Upper lobe of left lung (tissue), 6 donors: ENCODE measurements around the gene SLC6A18. TPM values are rescaled to one million over a fixed set of nuclear protein-coding genes. Genes with fewer than 3 reads are reported as not detected.

Source experiments
- ATAC-seq, 2 donors: fragments of 200-7000 bp; cut with Tn5 transposase; one replicate each; pipeline ENCODE4 v1.9.1; 2022; ENCODE audit warnings: mild to moderate bottlenecking in 2 of 2, moderate library complexity in 2 of 2; ENCODE audit not compliant: low FRiP score in 2 of 2
- DNase-seq, 2 donors: peaks; one replicate each; pipeline ENCODE4 v3.0.0-alpha.2; 2019 to 2020
- H3K27ac ChIP-seq, 4 donors: fragments of 200-600 bp; sonication (generic); one replicate each; pipeline ENCODE4 v1.5.1; 2016 to 2019
- H3K27me3 ChIP-seq, 4 donors: fragments of 200-600 bp; sonication (generic); one replicate each; pipeline ENCODE4 v1.5.1; 2017 to 2019
- H3K36me3 ChIP-seq, 4 donors: fragments of 200-600 bp; sonication (generic); one replicate each; pipeline ENCODE4 v1.5.1; 2016 to 2019
- H3K4me1 ChIP-seq, 4 donors: fragments of 200-600 bp; sonication (generic); one replicate each; pipeline ENCODE4 v1.5.1; 2018 to 2019
- H3K4me3 ChIP-seq, 4 donors: fragments of 200-600 bp; sonication (generic); one replicate each; pipeline ENCODE4 v1.5.1; 2017 to 2019; ENCODE audit warnings: mild to moderate bottlenecking in 2 of 4, moderate library complexity in 1 of 4
- H3K9me3 ChIP-seq, 4 donors: fragments of 200-600 bp; sonication (generic); one replicate each; pipeline ENCODE4 v1.5.1; 2018 to 2019
- EP300 ChIP-seq, 4 donors: sonication (generic); formaldehyde crosslinking; IDR thresholded peaks; one replicate each; pipeline ENCODE4 v1.5.1; 2017; ENCODE audit warnings: antibody characterized with exemption in 4 of 4, control low read depth in 2 of 4
- POLR2A ChIP-seq, 4 donors: fragments of 450-650 bp; IDR thresholded peaks; one replicate each; pipeline ENCODE4 v1.5.1; 2016 to 2017; ENCODE audit warnings: antibody characterized with exemption in 4 of 4, mild to moderate bottlenecking in 2 of 4
- POLR2AphosphoS5 ChIP-seq, 2 donors: sonication (generic); formaldehyde crosslinking; IDR thresholded peaks; one replicate each; pipeline ENCODE4 v1.5.1; 2017; ENCODE audit warnings: antibody characterized with exemption in 2 of 2
- WGBS, 2 donors: methylation state at CpG; one replicate each; pipeline ENCODE4 v1.1.5; 2017 to 2018; 5-methylcytosine and 5-hydroxymethylcytosine counted together
- total RNA-seq, 6 donors: library from RNA; depleted of rRNA in 4 of 6; stranded (reverse); fragments of >200 nt in 4 of 6; gene quantifications; one replicate each; pipeline versions ENCODE4 v1.1.0 to v1.2.1, GENCODE V29; 2016 to 2021
- TF ChIP-seq, protein P1 (sequence below), 6 experiments: fragments of 450-650 bp in 4 of 6; fragments of 200-600 bp in 2 of 6; sonication (generic) in 2 of 6; IDR thresholded peaks; one replicate each; pipeline ENCODE4 v1.5.1; 2016 to 2019; ENCODE audit warnings: antibody characterized with exemption in 6 of 6
- donor health status: DM: no; HTN: no; CAD: no; lungs with moderate emphysema.
- donor health status: DM: no; HTN: yes; CAD: no; lungs with severe emphysema.

Gene SLC6A18
- total RNA-seq, 6 donors from 2014 or later = not detected

DNA sequence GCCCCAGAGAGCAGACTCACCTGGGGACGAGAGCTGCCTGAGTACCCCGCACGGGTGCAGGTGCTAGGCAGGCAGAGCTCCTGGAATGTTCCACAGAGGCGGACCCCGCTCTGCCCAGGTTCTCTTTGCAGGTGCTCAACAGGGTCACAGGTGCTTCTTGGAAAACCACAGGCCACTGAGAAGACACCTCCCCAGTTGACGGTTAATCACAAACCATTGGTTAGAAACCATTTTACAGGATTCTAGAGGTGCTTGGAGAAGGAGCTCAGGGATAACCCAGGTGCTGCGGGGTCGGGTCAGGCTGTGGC is 41.1 kb upstream of the SLC6A18 start:
- 88% methylated on average over 8 of the region's 8 CpGs; no CpG with 5 or more reads in 1 of the 2 donors for WGBS, 2 donors

GRCh38 chr5:1184481-1184880 is 40.7 kb upstream of the SLC6A18 start:
- peak in 1 of 2 donors; percentile 41 for DNase-seq
- H3K9me3 ChIP-seq = no peaks in the 10 kb centered on the region

More for the DNA sequence above, 41.1 kb upstream of the SLC6A18 start:
- H3K27me3 ChIP-seq = no peaks in the 10 kb centered on the region
- H3K36me3 ChIP-seq = no peaks in the 10 kb centered on the region
- no peak overlapping the region for H3K4me3 ChIP-seq
- DNase-seq = no peak
- TF ChIP-seq POLR2A (IDR thresholded peaks at IDR 0.05) (no peak), POLR2AphosphoS5 (IDR thresholded peaks at IDR 0.05) (no peak), EP300 (IDR thresholded peaks at IDR 0.05) (no peak)
- TF ChIP-seq, protein P1, sequence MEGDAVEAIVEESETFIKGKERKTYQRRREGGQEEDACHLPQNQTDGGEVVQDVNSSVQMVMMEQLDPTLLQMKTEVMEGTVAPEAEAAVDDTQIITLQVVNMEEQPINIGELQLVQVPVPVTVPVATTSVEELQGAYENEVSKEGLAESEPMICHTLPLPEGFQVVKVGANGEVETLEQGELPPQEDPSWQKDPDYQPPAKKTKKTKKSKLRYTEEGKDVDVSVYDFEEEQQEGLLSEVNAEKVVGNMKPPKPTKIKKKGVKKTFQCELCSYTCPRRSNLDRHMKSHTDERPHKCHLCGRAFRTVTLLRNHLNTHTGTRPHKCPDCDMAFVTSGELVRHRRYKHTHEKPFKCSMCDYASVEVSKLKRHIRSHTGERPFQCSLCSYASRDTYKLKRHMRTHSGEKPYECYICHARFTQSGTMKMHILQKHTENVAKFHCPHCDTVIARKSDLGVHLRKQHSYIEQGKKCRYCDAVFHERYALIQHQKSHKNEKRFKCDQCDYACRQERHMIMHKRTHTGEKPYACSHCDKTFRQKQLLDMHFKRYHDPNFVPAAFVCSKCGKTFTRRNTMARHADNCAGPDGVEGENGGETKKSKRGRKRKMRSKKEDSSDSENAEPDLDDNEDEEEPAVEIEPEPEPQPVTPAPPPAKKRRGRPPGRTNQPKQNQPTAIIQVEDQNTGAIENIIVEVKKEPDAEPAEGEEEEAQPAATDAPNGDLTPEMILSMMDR (IDR thresholded peaks at IDR 0.05) = no peak
- H3K4me1 ChIP-seq = peaks cover 0 to 8% (median 6%) of the 10 kb centered on the region in 4 donors
- ATAC-seq = no peak
- no peak overlapping the region for H3K27ac ChIP-seq
- H3K9me3 ChIP-seq = no peaks in the 10 kb centered on the region

DNA sequence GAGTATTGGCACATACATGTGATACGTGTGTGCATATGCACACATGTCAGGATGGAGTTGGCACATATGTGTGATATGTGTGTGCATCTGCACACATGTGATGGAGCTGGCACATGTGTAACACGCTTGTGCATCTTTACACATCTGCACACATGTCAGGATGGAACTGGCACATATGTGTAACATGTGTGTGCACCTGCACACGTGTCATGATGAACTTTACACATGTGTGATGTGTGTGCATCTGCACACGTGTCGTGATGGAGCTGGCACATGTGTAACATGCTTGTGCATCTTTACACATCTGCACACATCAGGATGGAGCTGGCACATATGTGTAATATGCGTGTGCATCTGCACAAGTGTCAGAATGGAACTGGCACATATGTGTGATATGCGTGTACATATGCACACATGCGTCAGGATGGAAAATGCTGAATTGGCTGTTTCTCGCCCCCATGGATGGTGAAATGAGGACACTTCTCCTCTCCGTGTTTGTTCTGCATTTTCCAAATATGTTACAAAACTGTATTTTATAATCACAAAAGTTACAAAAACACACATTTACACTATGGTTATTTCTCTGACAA is 40.0 kb upstream of the SLC6A18 start:
- H3K9me3 ChIP-seq = no peaks in the 10 kb centered on the region
- TF ChIP-seq POLR2AphosphoS5 (IDR thresholded peaks at IDR 0.05) = no peak
- TF ChIP-seq POLR2A (IDR thresholded peaks at IDR 0.05) = no peak
- TF ChIP-seq EP300 (IDR thresholded peaks at IDR 0.05) = no peak
- TF ChIP-seq, protein P1 (IDR thresholded peaks at IDR 0.05) = no peak
- H3K4me1 ChIP-seq = peaks cover 0 to 8% (median 6%) of the 10 kb centered on the region in 4 donors
- no peak overlapping the region for H3K27ac ChIP-seq
- DNase-seq (no peak), ATAC-seq (no peak)
- H3K27me3 ChIP-seq = no peaks in the 10 kb centered on the region
- H3K36me3 ChIP-seq = no peaks in the 10 kb centered on the region
- H3K4me3 ChIP-seq = no peak overlapping the region
- 84 to 87% methylated on average over 10 of the region's 10 CpGs for WGBS, 2 donors

More at GRCh38 chr5:1184481-1184880, 40.7 kb upstream of the SLC6A18 start:
- Histone ChIP-seq H3K4me1 (peaks cover 0 to 8% (median 6%) of the 10 kb centered on the region in 4 donors), H3K36me3 (no peaks in the 10 kb centered on the region), H3K4me3 (no peak overlapping the region), H3K27me3 (no peaks in the 10 kb centered on the region), H3K27ac (no peak overlapping the region)
- WGBS, 2 donors = 82 to 90% methylated on average over 2 to 7 of the region's 7 CpGs
- no peak for TF ChIP-seq EP300 (IDR thresholded peaks at IDR 0.05)
- ATAC-seq = no peak

DNA sequence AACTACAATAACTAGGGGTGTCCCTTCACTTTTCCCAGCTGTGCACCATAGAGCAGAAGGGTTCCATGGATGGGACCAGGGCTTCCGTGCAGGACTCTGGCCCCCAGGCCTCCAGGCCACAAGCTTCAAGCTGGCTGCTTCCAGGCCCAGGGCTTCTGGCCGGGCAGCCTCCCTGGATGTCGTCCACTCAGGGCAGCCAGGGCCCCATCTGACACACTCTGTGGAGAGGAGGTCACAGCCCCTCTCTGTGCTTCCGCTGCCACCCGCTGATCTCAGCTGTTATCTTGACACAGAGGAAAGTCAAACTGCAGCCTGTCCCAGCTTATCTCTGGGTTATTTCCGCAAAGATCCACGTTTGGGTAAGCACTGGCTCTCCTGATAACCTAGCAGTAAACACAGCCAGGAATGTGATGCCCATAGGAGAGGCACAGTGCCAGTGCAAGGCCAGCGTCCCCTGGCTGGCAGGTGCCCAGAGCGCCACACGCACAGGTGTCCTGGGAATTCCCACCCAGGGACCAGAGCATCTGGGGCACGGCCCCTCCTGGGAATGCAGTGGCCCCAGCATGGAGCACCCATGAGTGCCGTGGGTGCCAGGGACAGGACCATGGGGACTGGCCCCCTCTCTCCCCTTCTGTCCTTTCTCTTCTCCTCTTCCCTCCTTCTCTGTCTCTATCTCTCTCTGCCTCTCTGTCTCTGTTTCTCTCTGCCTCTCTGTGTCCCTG is 39.4 kb upstream of the SLC6A18 start:
- WGBS, 2 donors = 35 to 43% methylated on average over 6 to 12 of the region's 12 CpGs
- Histone ChIP-seq H3K27me3 (no peaks in the 10 kb centered on the region), H3K27ac (no peak overlapping the region), H3K36me3 (no peaks in the 10 kb centered on the region), H3K4me3 (no peak overlapping the region), H3K9me3 (no peaks in the 10 kb centered on the region), H3K4me1 (peaks cover 0 to 8% (median 6%) of the 10 kb centered on the region in 4 donors)
- DNase-seq (peak in 1 of 2 donors; percentile 72), ATAC-seq (no peak)
- TF ChIP-seq, protein P1 (IDR thresholded peaks at IDR 0.05) = no peak

DNA sequence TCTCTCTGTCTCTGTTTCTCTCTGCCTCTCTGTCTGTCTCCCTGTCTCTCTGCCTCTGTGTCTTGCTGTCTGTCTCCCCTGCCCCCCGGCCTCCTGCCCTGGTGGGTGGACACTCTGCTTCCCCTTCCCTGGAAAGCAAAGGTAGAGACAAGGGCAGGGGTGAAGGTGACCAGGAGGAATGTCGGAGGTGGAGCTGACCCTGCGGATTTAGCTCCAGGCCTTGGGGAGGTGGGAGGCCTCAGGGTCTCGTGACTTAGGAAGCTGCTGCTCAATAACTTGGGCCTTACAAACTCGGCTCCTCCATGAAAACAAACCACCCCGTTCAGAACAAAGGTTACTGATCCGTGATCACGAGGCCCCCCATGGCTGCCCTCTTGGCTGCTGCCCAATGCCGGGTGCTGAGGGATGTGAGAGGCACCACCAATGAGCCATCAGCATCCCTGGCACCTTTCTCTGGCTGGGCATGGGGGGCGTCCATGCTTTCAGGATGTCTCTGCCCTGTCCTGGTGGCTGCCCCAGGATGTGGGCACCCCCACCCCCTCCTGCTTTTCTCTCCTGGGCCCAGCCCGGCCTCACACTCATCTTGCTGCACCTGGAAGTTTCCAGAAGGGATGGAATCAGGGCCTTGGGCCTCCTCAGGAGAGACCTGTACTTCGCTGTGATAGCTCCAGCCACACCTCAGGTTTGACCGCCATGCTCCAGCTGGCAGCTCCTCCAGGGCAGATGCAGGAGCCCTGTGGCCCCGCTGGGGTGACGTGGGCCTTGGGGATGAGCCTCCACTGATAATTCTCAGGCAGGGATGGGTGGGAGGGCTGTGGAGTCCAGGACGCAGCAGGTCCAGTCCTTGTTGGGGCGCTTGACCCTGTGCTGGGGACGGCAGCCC is 38.6 kb upstream of the SLC6A18 start:
- Histone ChIP-seq H3K4me3 (no peak overlapping the region), H3K4me1 (peaks cover 0 to 8% (median 6%) of the 10 kb centered on the region in 4 donors), H3K27me3 (no peaks in the 10 kb centered on the region), H3K9me3 (no peaks in the 10 kb centered on the region), H3K27ac (no peak overlapping the region), H3K36me3 (no peaks in the 10 kb centered on the region)
- peak in 1 of 2 donors; percentile 32 for DNase-seq
- no peak for ATAC-seq
- 64 to 79% methylated on average over 6 to 18 of the region's 18 CpGs for WGBS, 2 donors
- TF ChIP-seq EP300 (IDR thresholded peaks at IDR 0.05) (no peak), POLR2AphosphoS5 (IDR thresholded peaks at IDR 0.05) (no peak), POLR2A (IDR thresholded peaks at IDR 0.05) (no peak)
- TF ChIP-seq, protein P1 (IDR thresholded peaks at IDR 0.05) = no peak
